NT2/D1 (cell line): ENCODE results near the gene SOX6.

ENCODE experiments used
- SUZ12 ChIP-seq: IDR thresholded peaks from 2 replicates; pipeline ENCODE4 v1.6.1; 2011; ENCODE audit not compliant: insufficient read length, insufficient read depth; ENCODE audit errors: extremely low read depth
- YY1 ChIP-seq: IDR thresholded peaks from 2 replicates; pipeline ENCODE4 v1.6.1; 2011; ENCODE audit not compliant: insufficient read length, insufficient read depth
- ZNF274 ChIP-seq: IDR thresholded peaks from 2 replicates; pipeline ENCODE4 v1.6.1; 2011; ENCODE audit warnings: mild to moderate bottlenecking, low read depth, low read length

- TF ChIP-seq ZNF274 (no peak), SUZ12 (no peak), YY1 (no peak)
Observed at GRCh38 chr11:16127732-16128131, 228.6 kb downstream of the SOX6 start.
